Measurements from ENCODE around the gene ADAMTS12. TPM values are rescaled to one million over a fixed set of nuclear protein-coding genes. Genes with fewer than 3 reads are reported as not detected.
A peak's percentile ranks its signal among the peaks of the same experiment; 100 is the strongest.
"Not testable (repeated sequence)": the region's sequence is repeated elsewhere in the genome, so short reads cannot be mapped to it uniquely, and the experiment has no call there.

Gene ADAMTS12, protein sequence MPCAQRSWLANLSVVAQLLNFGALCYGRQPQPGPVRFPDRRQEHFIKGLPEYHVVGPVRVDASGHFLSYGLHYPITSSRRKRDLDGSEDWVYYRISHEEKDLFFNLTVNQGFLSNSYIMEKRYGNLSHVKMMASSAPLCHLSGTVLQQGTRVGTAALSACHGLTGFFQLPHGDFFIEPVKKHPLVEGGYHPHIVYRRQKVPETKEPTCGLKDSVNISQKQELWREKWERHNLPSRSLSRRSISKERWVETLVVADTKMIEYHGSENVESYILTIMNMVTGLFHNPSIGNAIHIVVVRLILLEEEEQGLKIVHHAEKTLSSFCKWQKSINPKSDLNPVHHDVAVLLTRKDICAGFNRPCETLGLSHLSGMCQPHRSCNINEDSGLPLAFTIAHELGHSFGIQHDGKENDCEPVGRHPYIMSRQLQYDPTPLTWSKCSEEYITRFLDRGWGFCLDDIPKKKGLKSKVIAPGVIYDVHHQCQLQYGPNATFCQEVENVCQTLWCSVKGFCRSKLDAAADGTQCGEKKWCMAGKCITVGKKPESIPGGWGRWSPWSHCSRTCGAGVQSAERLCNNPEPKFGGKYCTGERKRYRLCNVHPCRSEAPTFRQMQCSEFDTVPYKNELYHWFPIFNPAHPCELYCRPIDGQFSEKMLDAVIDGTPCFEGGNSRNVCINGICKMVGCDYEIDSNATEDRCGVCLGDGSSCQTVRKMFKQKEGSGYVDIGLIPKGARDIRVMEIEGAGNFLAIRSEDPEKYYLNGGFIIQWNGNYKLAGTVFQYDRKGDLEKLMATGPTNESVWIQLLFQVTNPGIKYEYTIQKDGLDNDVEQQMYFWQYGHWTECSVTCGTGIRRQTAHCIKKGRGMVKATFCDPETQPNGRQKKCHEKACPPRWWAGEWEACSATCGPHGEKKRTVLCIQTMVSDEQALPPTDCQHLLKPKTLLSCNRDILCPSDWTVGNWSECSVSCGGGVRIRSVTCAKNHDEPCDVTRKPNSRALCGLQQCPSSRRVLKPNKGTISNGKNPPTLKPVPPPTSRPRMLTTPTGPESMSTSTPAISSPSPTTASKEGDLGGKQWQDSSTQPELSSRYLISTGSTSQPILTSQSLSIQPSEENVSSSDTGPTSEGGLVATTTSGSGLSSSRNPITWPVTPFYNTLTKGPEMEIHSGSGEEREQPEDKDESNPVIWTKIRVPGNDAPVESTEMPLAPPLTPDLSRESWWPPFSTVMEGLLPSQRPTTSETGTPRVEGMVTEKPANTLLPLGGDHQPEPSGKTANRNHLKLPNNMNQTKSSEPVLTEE (N-terminal part only)
- total RNA-seq, result 1.2 TPM

DNA sequence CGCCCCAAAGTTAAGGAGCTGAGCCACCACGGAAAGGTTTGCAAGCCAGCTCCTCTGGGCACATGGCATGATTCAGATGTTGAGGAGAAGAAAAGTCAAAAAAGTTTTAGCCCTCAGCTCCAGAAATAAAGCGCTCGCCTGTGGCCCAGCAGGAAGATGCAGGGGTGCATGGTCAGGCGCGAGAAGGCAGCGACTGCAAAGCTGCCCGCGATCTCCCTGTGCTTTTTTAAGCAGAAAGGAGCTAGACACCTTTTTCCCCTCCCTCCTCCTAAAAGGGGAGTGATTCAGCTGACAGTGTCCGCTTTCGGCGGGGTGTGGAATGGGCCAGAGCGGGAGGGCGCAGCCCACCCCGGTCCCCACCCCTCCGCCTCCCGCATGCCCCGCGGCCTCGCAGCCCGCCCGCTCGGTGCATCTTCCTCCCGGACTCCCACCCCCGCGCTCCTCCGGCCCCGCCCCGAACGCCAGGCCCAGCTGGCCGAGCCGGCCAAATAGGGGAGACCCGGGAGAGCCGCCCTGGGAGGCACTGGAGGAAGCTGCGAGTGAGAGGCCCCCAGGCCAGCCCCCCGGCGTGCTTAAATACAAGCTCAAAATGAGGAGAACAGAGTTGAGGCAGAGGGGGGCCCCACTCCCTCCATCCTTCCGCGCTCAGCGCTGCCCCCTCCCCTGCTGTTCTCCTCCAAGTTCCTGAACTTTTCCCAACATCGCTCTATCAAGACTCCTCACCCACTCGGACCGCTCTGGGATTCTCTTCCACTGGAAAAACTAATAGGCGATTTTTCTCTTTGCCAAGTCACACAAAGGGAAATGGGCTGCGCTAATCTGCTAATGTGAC is at the start of gene ADAMTS12:
ADAMTS12 (minus strand) TSS at position 203 of the 832 bp plus-strand sequence; CDS start at position 69, 134 bp downstream.
- no peak for DNase-seq

GRCh38 chr5:33941090-33941489 is 49.3 kb upstream of the ADAMTS12 start:
- no peak for DNase-seq

DNA sequence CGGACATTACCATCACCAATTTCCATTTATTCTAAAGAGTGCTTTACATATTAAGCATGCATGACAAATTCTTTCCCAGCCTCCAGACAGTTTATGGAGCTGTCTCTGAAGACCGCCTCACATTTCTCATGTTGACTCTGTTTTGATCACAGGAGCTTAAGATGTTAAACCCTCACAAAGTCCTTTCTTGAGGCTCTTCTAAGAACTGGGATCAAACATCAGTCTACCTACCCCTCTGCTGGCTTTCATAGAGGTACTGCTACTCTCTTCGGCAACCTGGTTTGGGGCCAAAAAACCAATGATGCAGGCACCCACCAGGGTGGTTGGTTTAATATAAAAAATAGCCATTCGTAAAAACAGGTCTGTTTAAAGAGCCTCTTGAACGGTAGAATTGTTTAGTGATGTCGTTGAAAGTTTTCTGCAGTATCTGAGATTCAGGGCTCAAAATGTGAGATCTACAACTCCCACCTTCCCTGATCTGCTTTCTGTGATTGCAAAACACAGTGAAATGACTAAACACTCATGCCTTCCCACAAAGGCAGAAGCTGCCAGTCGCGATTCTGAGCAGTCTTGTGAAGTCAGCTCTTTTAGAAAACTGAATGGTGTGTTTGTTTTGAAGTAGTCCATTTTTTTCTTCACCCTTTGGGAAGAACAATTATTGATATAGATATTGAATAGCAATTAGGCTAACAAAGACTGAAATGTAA is 47.9 kb upstream of the ADAMTS12 start:
- no peak for DNase-seq

DNA sequence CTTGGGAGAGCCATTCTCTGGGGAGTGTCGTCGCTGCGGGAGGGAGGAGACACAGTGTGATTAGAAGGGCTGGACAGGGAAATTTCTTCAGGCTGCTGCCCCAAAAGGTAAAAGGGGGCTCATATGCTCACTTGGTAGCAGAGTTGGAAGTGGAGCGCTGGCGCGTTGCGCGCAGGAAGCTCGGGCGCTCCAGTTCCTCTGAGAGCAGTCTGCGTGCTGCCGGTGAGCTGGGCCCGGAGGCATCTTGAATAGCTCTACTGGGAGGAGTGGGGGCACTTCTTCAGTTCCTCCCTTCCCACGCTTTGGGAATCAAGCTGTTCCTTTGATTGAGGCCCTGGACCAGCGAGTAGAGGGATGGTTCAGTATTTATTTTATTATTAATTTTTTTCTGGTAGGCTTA is 47.1 kb upstream of the ADAMTS12 start:
- DNase-seq, result no peak

GRCh38 chr5:33938507-33938796 is 46.7 kb upstream of the ADAMTS12 start:
- DNase-seq, result no peak

DNA sequence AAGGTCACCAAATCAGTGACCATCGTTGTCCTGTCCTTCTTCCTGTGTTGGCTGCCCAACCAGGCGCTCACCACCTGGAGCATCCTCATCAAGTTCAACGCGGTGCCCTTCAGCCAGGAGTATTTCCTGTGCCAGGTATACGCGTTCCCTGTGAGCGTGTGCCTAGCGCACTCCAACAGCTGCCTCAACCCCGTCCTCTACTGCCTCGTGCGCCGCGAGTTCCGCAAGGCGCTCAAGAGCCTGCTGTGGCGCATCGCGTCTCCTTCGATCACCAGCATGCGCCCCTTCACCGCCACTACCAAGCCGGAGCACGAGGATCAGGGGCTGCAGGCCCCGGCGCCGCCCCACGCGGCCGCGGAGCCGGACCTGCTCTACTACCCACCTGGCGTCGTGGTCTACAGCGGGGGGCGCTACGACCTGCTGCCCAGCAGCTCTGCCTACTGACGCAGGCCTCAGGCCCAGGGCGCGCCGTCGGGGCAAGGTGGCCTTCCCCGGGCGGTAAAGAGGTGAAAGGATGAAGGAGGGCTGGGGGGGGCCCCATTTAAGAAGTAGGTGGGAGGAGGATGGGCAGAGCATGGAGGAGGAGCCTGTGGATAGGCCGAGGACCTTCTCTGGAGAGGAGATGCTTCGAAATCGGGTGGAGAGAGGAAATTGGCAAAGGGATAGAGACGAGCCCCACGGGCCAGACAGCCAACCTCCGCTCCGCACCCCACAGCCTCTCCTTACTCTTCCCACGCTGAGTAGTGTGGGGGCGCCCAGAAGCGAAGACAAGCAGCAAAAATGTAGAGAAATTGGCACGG is 46.1 kb upstream of the ADAMTS12 start:
- DNase-seq, result no peak

- no peak for DNase-seq
Observed at GRCh38 chr5:33937017-33937706, 45.4 kb upstream of the ADAMTS12 start.

DNA sequence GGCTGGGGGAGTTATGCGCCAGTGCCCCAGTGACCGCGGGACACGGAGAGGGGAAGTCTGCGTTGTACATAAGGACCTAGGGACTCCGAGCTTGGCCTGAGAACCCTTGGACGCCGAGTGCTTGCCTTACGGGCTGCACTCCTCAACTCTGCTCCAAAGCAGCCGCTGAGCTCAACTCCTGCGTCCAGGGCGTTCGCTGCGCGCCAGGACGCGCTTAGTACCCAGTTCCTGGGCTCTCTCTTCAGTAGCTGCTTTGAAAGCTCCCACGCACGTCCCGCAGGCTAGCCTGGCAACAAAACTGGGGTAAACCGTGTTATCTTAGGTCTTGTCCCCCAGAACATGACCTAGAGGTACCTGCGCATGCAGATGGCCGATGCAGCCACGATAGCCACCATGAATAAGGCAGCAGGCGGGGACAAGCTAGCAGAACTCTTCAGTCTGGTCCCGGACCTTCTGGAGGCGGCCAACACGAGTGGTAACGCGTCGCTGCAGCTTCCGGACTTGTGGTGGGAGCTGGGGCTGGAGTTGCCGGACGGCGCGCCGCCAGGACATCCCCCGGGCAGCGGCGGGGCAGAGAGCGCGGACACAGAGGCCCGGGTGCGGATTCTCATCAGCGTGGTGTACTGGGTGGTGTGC is 44.7 kb upstream of the ADAMTS12 start, which contains the start of gene RXFP3:
RXFP3 (plus strand) TSS at position 6 of the 636 bp plus-strand sequence; CDS start at position 361, 355 bp downstream.
- DNase-seq, result no peak

GRCh38 chr5:33936004-33936380 is 44.2 kb upstream of the ADAMTS12 start:
- DNase-seq, result peak; percentile 18

DNA sequence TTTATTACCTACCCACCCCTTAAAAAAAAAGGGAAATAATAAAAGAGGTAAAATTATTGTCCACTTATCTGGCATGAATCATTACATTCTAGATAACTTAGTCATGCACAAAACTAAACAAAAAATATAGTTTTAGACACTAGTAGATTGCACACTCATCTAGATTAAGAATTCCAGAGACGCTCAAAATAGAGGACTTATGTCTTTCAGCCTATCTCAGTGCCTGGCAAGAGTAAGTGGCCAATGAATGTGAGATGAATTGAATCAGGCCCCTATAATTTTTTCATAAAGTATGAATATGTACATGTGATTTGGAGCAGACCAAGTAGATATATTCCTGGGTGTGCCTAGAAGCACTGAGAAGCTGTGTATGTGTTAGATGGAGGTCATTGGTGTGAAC is 42.4 kb upstream of the ADAMTS12 start:
- no peak for DNase-seq

DNA sequence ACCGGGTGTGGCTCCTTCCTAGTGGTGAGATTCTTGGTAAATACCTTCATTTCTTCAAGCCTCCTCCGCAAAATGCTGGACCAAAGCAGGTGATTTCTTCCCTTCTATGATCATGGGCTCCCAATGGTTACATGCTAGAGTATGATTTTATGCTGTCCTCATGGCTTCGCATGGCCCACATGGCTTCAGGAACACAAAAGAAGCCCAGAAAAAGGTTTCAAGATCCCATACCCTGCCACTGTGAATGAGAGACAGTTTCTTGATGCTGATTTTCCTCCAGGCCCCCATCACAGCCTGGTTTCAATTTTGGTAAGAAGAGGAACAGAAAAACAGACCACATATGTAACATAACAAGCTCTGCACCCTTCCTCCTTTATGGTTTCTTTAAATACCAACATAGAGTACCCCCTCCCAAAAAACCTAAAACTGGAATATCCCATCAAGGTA is 42.0 kb upstream of the ADAMTS12 start:
- no peak for DNase-seq

DNA sequence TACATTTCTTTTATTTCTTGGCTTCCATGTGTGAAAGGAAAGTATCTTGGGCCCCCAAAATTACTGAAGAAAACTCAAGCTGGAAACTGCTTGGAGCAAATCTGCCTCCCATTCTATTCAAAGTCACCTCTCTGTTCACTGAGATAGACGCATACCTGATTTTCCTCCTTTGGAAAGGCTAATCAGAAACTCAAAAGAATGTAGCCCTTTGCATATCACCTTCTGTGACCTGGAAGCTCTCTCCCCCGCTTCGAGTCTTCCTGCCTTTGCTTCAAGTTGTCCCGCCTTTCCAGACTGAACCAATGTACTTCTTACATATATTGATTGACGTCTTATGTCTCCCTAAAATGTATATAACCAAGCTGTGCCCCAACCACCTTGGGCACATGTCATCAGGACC is 39.3 kb upstream of the ADAMTS12 start:
- no peak for DNase-seq

DNA sequence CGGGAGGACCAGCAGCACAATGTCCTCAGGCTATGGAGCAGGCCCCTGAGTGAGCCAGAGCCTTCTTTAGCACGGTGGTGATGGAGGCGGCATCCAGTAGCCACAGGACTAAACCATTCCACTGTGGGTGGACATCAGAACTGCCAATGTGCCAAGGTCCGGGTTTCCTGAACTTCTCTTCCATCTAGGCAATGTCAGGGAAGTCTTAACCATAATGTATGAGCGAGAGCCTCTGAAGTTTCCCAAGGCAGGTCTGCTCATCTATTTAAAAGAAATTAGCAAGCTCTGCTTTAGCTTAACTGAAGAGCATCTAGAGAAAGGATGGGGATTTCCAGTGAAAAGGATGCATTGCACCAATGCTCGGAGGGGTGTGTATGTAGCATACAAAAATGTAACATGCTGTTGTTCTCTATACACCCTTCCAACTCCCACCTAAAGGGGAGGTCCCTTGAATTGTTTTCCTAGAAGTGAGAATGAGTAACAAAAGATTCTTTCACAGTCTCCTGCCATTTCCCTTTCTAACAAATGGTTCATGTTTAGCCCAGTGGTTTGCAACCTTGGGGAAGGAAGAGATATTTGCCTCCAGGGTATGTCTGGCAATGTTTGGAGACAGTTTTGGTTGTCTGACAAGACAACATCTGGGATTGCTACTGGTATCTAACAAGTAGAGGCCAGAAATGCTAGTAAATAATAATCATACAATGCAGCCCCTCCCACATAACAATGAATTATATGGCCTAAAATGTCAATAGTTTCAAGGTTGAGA is 38.3 kb upstream of the ADAMTS12 start:
- no peak for DNase-seq

GRCh38 chr5:33928283-33928682 is 36.5 kb upstream of the ADAMTS12 start:
- no peak for DNase-seq

DNA sequence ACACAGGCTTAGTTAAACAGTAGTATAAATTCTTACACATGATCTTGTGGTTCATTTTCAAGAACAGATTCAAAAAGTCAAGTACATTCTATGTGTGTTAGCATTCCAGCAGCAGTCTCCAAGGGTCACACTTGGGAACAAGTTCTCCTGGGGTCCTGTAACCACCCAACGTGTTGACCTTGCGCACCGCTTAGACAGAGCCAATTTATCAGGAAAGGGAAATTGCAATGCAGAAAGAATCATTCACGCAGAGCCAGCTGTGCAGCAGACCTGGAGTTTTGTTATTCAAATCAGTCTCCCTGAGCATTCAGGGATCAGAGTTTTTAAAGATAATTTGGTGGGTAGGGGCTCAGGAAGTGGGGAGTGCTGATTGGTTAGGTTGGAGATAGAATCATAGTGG is 35.9 kb upstream of the ADAMTS12 start:
- DNase-seq, result no peak

DNA sequence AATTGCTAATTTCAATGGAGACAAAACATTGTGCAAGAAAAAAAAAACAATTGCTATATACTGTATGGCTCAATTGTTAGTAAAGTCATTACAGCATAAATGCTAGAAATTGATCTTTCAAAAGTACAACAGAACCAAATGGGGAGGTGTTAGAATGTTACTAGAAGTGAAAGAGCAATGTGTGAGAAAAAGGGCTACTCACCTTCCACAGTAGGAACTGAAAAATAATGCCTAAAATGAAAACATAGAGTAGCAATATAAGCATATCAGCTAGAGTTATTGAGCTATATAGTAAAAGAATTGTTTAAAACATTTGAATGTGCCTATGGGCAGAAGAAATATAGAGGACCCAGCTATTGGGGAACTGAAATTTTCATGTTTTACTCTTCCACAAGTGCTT is 33.5 kb upstream of the ADAMTS12 start:
- DNase-seq, result no peak

GRCh38 chr5:33921002-33921401 is 29.2 kb upstream of the ADAMTS12 start:
- DNase-seq, result no peak

DNA sequence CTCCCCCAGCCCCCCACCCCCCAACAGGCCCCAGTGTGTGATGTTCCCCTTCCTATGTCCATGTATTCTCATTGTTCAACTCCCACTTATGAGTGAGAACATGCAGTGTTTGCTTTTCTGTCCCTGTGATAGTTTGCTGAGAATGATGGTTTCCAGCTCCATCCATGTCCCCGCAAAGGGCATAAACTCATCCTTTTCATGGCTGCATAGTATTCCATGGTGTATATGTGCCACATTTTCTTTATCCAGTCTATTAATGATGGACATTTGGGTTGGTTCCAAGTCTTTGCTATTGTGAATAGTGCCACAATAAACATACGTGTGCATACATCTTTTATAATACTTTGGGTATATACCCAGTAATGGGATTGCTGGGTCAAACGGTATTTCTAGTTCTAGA is 23.1 kb upstream of the ADAMTS12 start:
- not testable (repeated sequence) for DNase-seq
